Left kidney (tissue), 8 donors: ENCODE measurements around the gene MMS22L. TPM values are rescaled to one million over a fixed set of nuclear protein-coding genes. Genes with fewer than 3 reads are reported as not detected.

Experiments used
- DNase-seq: peaks from one replicate; pipeline ENCODE4 v3.0.0-alpha.2; 2013
- long read RNA-seq, 8 donors: transcript quantifications; one replicate each; lab custom pipeline, GENCODE V29; 2026
- polyA plus RNA-seq: library from polyadenylated mRNA; unstranded; fragments of 120-200 nt; gene quantifications from one replicate; pipeline ENCODE4 v1.2.1, GENCODE V29; 2013; ENCODE audit not compliant: insufficient read length

The MMS22L gene
- 19.0 TPM for polyA plus RNA-seq
- long read RNA-seq, donor 1, result 0 reads
- long read RNA-seq, donor 2, result 0 reads
- long read RNA-seq, donor 3, result 0 reads
- long read RNA-seq, donor 4, result 0 reads
- long read RNA-seq, donor 5, result 0 reads
- long read RNA-seq, donor 6, result 0 reads
- long read RNA-seq, donor 7, result 0 reads
- long read RNA-seq, donor 8, result 0 reads

GRCh38 chr6:97282726-97283617 lies at the start of gene MMS22L:
MMS22L (minus strand) TSS chr6:97283216; CDS start chr6:97282477, 739 bp downstream.
- peak; percentile 96 for DNase-seq

GRCh38 chr6:97322811-97323210 lies 39.8 kb upstream of the MMS22L start:
- no peak for DNase-seq

GRCh38 chr6:97322226-97322625 lies 39.2 kb upstream of the MMS22L start:
- no peak for DNase-seq

DNA sequence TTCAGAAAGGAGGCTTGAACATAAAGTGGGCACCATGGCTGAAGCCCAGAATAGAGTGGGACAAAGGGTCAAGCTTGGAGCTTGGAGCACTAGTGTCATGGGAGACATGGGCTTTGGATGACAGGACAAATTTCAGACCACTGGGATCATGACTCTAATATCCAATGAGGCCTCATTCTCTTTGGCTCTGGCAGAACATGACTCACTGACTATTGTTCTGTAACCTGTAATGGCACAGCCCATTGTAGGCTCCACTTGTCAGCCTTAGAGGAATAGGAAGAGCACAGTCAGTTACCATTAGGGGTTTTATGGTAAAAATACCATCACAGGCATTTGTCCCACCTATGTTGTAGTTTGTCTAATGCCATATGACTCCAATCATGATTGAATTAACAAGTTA lies 34.0 kb upstream of the MMS22L start:
- no peak for DNase-seq

DNA sequence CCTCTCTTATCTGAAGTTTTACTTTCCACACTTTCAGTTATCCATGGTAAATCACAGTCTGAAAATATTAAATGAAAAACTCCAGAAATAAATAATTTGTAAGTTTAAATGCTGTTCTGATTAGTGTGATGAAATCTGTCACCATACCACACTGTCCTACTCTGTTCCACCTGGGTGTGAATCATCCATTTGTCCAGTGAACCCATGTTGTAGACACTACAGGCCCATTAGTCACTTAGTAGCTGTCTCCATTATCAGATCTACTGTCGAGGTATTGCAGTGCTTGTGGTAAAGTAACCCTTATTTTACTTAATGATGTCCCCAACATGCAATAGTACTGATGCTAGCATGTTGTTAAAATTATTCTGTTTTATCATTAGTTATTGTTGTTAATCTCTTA lies 29.2 kb upstream of the MMS22L start:
- no peak for DNase-seq

DNA sequence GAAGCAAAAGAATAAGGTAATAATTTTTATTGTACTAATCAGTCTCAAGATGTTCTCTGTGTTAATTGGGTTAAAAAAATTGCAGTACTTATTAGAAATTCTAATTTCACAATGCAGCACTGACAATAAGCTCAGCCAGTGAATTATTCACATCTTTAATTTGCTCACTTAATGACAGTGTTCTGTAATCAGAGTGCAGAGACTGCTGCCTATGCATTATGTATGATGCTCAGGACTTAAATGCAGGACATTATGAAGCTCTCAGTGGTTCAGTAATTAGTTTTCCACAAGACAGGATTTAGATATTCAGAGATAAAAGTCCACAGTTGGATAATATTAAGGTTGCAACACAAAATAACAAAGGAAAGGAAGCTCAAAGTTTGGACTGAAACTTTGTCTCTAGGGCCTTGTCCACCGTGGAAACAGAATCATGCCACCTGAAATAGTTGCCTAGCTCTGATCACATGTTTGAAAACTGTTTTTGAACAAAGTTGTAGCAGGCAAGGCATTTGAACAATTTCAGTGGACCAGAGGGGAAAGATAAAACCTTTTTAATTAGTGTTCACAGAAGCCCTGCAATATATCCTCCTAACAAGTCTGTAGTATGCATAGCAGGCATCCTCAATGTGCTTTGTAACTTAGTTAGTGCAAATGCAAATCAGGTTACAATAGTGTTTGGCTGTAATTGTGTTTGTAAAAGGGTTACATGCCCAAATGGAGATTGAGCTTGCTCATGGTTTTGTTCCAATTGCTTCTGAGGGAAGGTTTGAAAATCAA lies 23.7 kb upstream of the MMS22L start:
- DNase-seq, result no peak

DNA sequence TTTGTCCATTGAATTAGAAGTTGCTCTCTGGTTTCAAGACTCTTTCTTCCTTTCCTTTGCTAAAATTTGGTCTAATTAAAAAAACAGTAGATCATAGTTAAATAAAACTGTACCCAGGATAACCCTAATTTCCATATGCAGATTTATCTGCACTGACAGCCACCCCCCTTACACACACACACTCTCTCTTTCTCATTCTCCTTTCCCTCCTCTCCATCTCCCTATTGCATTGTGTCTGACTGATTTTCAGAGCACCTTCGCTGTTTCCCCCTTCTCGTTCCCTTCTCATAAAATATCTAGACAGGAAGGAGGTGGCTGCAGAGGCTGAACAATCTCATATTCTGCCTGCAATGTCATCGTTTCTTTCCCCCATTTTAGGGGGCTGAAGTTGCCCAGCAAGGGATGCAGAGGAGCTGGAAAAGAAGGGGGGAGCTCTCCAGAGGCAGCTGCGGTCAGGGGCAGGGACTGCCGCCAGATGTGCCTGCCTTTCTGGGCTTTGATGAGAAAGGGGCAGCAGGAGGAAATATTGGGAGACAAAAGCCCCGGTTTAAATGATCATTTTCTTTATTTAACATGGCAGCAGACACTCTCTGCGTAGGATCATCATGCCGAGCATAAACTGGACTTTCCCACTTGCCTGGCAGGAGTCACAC lies 22.5 kb upstream of the MMS22L start:
- DNase-seq, result no peak

GRCh38 chr6:97304701-97305100 lies 21.7 kb upstream of the MMS22L start:
- no peak for DNase-seq

DNA sequence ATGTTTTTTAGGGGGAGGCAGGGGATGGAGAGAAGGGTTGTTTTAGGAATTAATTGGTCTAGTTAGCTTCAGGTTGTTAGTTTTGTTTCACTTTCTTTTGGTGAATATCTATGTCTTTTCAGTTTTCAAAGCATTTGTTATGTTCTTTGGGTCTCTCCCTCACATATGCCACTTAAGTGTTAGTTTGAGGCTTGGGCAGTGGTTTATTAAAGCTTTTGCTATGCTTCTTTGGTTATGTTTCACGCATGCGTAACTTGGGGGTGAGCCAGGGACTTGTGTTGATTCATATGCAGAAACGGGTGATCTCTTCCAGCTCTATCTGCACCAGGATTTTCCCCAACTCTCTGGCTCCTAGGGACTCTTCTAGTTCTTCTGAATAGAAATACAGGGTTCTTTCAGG lies 11.4 kb upstream of the MMS22L start:
- DNase-seq, result no peak

GRCh38 chr6:97293198-97293696 lies 10.2 kb upstream of the MMS22L start:
- no peak for DNase-seq

GRCh38 chr6:97292671-97293070 lies 9.7 kb upstream of the MMS22L start:
- DNase-seq, result no peak

DNA sequence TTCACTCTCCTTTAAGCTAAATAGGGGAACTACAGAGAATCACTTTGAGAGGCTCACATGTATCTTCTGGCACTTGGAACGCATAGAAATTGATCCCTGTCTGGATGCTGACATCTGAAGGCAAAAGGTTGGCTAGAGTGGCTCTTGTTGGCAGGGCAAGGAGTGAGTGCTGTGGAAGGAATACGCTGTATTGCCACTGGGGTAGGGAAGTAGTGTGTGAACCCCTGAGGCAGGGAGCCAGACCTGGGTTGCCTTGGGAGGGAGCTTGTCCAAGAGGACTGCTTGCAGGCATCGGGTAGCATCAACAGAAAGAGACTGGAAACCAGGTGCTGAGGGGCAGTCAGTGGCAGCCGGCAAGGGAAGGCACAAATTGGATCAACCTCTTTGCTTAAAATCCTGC lies 8.9 kb upstream of the MMS22L start:
- no peak for DNase-seq

DNA sequence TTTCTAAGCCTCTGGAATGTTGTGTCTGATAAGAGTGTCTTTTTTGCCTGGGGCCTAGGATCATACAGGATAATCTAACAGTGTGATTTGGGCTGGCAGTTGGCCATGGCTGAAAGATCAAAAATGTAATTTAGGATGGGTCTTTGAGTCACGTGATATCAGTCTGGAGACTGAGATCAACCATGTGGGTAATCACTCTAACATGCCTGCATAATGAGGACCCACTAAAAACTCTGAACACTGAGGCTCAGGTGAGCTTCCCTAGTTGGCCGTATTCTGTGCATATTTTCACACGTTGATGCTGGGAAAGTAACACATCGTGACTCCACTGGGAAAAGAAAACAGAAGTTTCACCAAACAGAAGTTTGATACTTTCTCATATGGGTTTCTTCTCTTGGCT lies 6.3 kb upstream of the MMS22L start:
- DNase-seq, result no peak

DNA sequence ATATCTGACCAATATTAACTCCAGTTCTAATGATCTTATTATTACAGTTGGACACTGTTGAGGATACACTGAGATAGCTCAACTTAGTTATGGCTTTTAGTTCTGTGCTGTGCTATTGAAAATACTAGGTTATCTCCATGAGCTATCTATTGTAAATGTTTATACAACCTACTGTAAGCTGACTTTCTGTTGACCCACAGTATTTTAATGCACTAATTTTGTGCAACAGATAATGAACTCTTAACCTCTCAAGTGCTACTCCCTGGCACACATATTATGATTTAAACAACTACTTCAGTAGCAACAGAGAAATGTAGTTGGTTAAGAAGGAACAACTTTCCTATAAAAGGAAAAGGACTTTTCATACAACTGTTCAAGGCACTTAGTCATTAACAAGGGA lies 5.2 kb upstream of the MMS22L start:
- no peak for DNase-seq

DNA sequence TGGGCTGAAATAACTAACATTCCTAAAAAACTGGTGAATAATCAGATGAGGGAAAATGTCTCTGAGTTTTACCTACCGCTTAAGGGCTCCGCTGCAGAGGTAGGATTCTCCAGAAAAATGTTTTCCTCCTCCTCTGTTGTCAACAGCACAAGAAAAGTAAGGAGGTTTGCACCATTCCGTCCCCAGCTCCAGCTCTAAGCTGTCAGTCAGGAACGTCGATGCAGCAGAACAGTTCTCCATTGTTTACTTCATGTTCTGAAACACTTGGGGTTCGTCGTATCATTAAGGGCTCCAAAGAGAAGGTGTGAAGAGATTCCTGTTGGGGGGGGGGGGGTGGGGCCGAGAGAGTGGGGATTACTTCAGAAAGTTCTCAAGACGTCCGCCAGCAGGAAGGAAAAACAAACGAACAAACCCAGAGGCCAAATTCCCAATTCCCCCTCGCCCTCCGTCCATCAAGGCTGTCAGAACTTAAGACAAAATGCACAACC lies 734 bp downstream of the MMS22L start:
- DNase-seq, result no peak

GRCh38 chr6:97280766-97281165 lies 2.2 kb downstream of the MMS22L start:
- no peak for DNase-seq

DNA sequence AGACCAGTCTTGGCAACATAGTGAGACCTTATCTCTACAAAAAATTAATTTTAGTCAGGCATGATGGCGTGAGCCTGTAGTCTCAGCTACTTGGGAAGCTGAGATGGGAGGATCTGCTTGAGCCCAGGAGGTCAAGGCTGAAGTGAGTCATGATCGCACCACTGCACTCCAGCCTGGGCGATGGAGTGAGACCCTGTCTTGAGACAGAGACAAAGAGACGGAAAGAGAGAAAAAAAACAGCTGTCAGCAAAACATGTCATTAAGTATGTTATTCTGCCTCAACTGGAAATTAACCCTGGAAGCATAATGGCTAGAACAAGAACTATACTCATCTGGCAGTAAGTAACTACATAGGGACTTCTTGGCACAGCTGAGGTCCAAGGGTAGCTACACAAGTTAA lies 7.2 kb downstream of the MMS22L start:
- DNase-seq, result no peak

- DNase-seq, result no peak
Measured at GRCh38 chr6:97269821-97270220, 13.2 kb downstream of the MMS22L start.

DNA sequence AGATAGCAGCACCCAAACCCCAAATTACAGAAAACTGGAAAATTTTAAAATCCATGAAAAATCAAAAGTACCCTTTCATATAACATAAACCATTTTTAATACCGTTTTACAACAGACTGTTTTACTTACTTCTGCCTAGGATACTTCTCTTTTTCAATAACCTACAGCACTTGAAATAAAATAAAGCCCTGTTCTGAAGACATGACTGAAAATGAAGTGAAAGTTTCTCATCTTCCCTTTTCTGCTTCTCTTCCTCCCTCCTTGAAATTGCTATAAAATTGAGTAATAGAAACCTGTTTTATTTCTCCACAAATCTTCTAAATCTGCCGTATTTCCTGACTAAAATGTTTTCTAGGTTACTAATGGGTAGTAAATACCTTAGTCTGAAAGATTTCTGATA lies 20.3 kb downstream of the MMS22L start:
- DNase-seq, result no peak

- DNase-seq, result no peak
Measured at GRCh38 chr6:97246842-97247241, 36.2 kb downstream of the MMS22L start.

DNA sequence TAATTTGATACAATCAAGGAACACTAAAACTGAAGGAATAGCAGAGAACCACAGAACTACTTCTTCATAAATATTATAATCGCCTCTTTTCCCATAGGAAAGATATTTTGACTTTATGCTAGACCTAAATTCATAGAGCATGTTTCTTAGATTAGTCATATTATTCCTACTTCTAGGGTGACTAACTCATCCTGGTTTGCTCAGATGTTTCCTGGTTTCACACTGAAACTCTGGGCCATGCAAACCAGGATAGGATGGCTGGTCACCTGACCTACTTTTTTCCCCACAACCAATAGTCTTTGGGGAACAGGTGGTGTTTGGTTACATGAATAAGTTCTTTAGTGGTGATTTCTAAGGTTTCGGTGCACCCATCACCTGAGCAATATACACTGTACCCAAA lies 42.8 kb downstream of the MMS22L start:
- DNase-seq, result no peak

GRCh38 chr6:97231911-97232310 lies 51.1 kb downstream of the MMS22L start:
- DNase-seq, result no peak
